H1 (cell line): ENCODE measurements around the gene TBX5. TPM values are rescaled to one million over a fixed set of nuclear protein-coding genes. Genes with fewer than 3 reads are reported as not detected.

Experiments used
- CTCF ChIA-PET: fragments of 300-600 bp; sonication (Branson Sonifier 250); formaldehyde crosslinking; loops from one replicate; lab custom pipeline; 2021; ENCODE audit not compliant: partially characterized antibody; lab: Charles Lee
- POLR2A ChIA-PET: fragments of 300-600 bp; sonication (Branson Sonifier 250); formaldehyde crosslinking; loops from one replicate; lab custom pipeline; 2021; ENCODE audit warnings: inconsistent platforms; ENCODE audit not compliant: partially characterized antibody; lab: Charles Lee
- DNase-seq, 2 experiments: peaks; one replicate each; pipeline versions ENCODE4 v3.0.0 to v3.0.0-alpha.2; 2010 to 2022; ENCODE audit warnings: low spot score in 2 of 2, low read depth in 1 of 2, mixed read lengths in 1 of 2
- FAIRE-seq: peaks from 2 replicates; lab custom pipeline; 2011; peaks lifted over from hg19 to GRCh38; lab: Jason Lieb, UNC
- H2AFZ ChIP-seq: 2 replicates; pipeline ENCODE4 v1.8.1; 2012; ENCODE audit warnings: low read length, inconsistent platforms
- H2AK5ac ChIP-seq: 2 replicates; pipeline ENCODE4 v1.6.1; 2013; ENCODE audit warnings: low read depth, low read length
- H2BK120ac ChIP-seq: replicated peaks from 2 replicates; pipeline ENCODE3; 2013; ENCODE audit warnings: low read depth, low read length, inconsistent platforms
- H2BK12ac ChIP-seq: 2 replicates; pipeline ENCODE4 v1.6.1; 2013; ENCODE audit warnings: low read depth, low read length
- H2BK15ac ChIP-seq: 2 replicates; pipeline ENCODE4 v1.6.1; 2013; ENCODE audit warnings: low read length
- H2BK20ac ChIP-seq: 2 replicates; pipeline ENCODE4 v1.6.1; 2013; ENCODE audit warnings: low read length
- H2BK5ac ChIP-seq: 2 replicates; pipeline ENCODE4 v1.6.1; 2013; ENCODE audit warnings: low read depth, low read length
- H3K14ac ChIP-seq: 2 replicates; pipeline ENCODE4 v1.6.1; 2013; ENCODE audit warnings: inconsistent platforms; ENCODE audit not compliant: insufficient read length
- H3K18ac ChIP-seq: 2 replicates; pipeline ENCODE4 v1.6.1; 2013; ENCODE audit warnings: low read length; ENCODE audit errors: extremely low read depth
- H3K23ac ChIP-seq: 2 replicates; pipeline ENCODE4 v1.6.1; 2013; ENCODE audit warnings: inconsistent platforms; ENCODE audit not compliant: insufficient read length
- H3K23me2 ChIP-seq: 2 replicates; pipeline ENCODE4 v1.6.1; 2013; ENCODE audit warnings: low read depth, low read length
- H3K27ac ChIP-seq: 2 replicates; pipeline ENCODE4 v1.6.1; 2011; ENCODE audit warnings: low read depth, low read length, inconsistent platforms
- H3K27me3 ChIP-seq, 4 experiments: replicated peaks in 1 of 4; 1 replicate in 1 of 4; 2 replicates in 3 of 4; pipeline versions ENCODE4 v1.6.1 to v1.8.1; 2011 to 2013; ENCODE audit warnings: low read length in 3 of 4, mild to moderate bottlenecking in 3 of 4, inconsistent platforms in 2 of 4, mixed read lengths in 2 of 4, moderate library complexity in 1 of 4; ENCODE audit not compliant: control insufficient read depth in 3 of 4, insufficient read depth in 3 of 4; ENCODE audit errors: extremely low read depth in 1 of 4
- H3K36me3 ChIP-seq, 4 experiments: 2 replicates each; pipeline versions ENCODE4 v1.6.1 to v1.8.1; 2011 to 2013; ENCODE audit warnings: mild to moderate bottlenecking in 4 of 4, low read length in 3 of 4, moderate library complexity in 2 of 4, control low read depth in 1 of 4, inconsistent platforms in 1 of 4; ENCODE audit not compliant: insufficient read depth in 4 of 4, control insufficient read depth in 2 of 4
- H3K4ac ChIP-seq: replicated peaks from 2 replicates; pipeline ENCODE3; 2013; ENCODE audit warnings: low read length, low read depth, mixed read lengths, inconsistent platforms; ENCODE audit not compliant: insufficient read length
- H3K4me1 ChIP-seq, 4 experiments: replicated peaks in 1 of 4; 1 replicate in 1 of 4; 2 replicates in 3 of 4; pipeline versions ENCODE4 v1.6.1 to v1.8.1; 2011 to 2013; ENCODE audit warnings: low read length in 3 of 4, inconsistent platforms in 2 of 4, mixed read lengths in 1 of 4; ENCODE audit not compliant: insufficient read depth in 4 of 4, control insufficient read depth in 3 of 4
- H3K4me2 ChIP-seq, 2 experiments: 2 replicates each; pipeline versions ENCODE4 v1.6.1 to v1.8.1; 2011 to 2013; ENCODE audit warnings: low read depth in 2 of 2, low read length in 2 of 2, control low read depth in 1 of 2, inconsistent platforms in 1 of 2, mild to moderate bottlenecking in 1 of 2; ENCODE audit not compliant: insufficient read depth in 1 of 2
- H3K4me3 ChIP-seq, 4 experiments: fragments of 200-600, 300-600 bp in 1 of 4; sonication (generic), shearing (Covaris generic), sonication (Bioruptor Twin) in 1 of 4; 2 replicates each; pipeline versions ENCODE4 v1.5.1 to v1.8.1; 2011 to 2016; ENCODE audit warnings: low read length in 4 of 4, low read depth in 3 of 4, control low read depth in 2 of 4, inconsistent platforms in 2 of 4, mild to moderate bottlenecking in 2 of 4, mixed read lengths in 1 of 4, moderate library complexity in 1 of 4; ENCODE audit not compliant: insufficient read depth in 2 of 4; ENCODE audit errors: extremely low read depth in 1 of 4
- H3K56ac ChIP-seq: replicated peaks from 2 replicates; pipeline ENCODE3; 2013; ENCODE audit warnings: low read depth, mild to moderate bottlenecking, mixed read lengths, low read length, inconsistent platforms; ENCODE audit not compliant: insufficient read length
- H3K79me1 ChIP-seq: 2 replicates; pipeline ENCODE4 v1.6.1; 2013; ENCODE audit warnings: low read depth, low read length, control low read depth
- H3K79me2 ChIP-seq, 2 experiments: 2 replicates each; pipeline versions ENCODE4 v1.6.1 to v1.8.1; 2012 to 2013; ENCODE audit warnings: low read length in 2 of 2, mild to moderate bottlenecking in 2 of 2, inconsistent platforms in 1 of 2; ENCODE audit not compliant: insufficient read depth in 2 of 2, control insufficient read depth in 1 of 2
- H3K9ac ChIP-seq, 4 experiments: replicated peaks in 1 of 4; 1 replicate in 1 of 4; 2 replicates in 3 of 4; pipeline versions ENCODE4 v1.6.1 to v1.8.1; 2011 to 2013; ENCODE audit warnings: low read depth in 3 of 4, low read length in 3 of 4, control low read depth in 2 of 4, mild to moderate bottlenecking in 2 of 4, moderate library complexity in 2 of 4, inconsistent platforms in 1 of 4; ENCODE audit errors: extremely low read depth in 1 of 4
- H3K9me3 ChIP-seq, 2 experiments: 2 replicates each; pipeline versions ENCODE4 v1.6.1 to v1.8.1; 2012 to 2013; ENCODE audit warnings: mild to moderate bottlenecking in 2 of 2, moderate library complexity in 2 of 2, control low read depth in 1 of 2, inconsistent platforms in 1 of 2, low read depth in 1 of 2, low read length in 1 of 2, mixed read lengths in 1 of 2; ENCODE audit not compliant: insufficient read depth in 2 of 2
- H4K20me1 ChIP-seq, 2 experiments: replicated peaks in 1 of 2; 2 replicates each; pipeline versions ENCODE3 to v1.8.1; 2011 to 2013; ENCODE audit warnings: inconsistent platforms in 2 of 2, low read length in 2 of 2, mild to moderate bottlenecking in 1 of 2; ENCODE audit not compliant: insufficient read depth in 2 of 2, control insufficient read depth in 1 of 2
- H4K5ac ChIP-seq: 2 replicates; pipeline ENCODE4 v1.6.1; 2013; ENCODE audit warnings: low read length, low read depth, mixed read lengths, inconsistent platforms; ENCODE audit not compliant: insufficient read length
- H4K8ac ChIP-seq: 2 replicates; pipeline ENCODE4 v1.8.0; 2013; ENCODE audit warnings: mild to moderate bottlenecking, moderate library complexity, low read length, inconsistent platforms; ENCODE audit not compliant: insufficient read depth; ENCODE audit errors: extremely low read depth
- H4K91ac ChIP-seq: replicated peaks from 2 replicates; pipeline ENCODE3; 2013; ENCODE audit warnings: low read length, mixed read lengths, inconsistent platforms; ENCODE audit not compliant: insufficient read length
- CHD1 ChIP-seq: IDR thresholded peaks from 2 replicates; pipeline ENCODE4 v1.6.1; 2012; ENCODE audit warnings: low read depth, low read length, improper control_type of control experiment
- RNF2 ChIP-seq: fragments of 200-900, 300-1000 bp; sonication (generic); IDR thresholded peaks from 2 replicates; pipeline ENCODE4 v1.7.1; 2016; ENCODE audit warnings: borderline replicate concordance, low read depth, mild to moderate bottlenecking, antibody characterized with exemption, low read length; ENCODE audit not compliant: poor library complexity, severe bottlenecking; ENCODE audit errors: missing control alignments
- SIN3A ChIP-seq, 2 experiments: IDR thresholded peaks in 1 of 2; conservative IDR thresholded peaks in 1 of 2; 2 replicates each; pipeline ENCODE4 v1.6.1; 2011 to 2012; ENCODE audit warnings: low read length in 2 of 2, improper control_type of control experiment in 1 of 2, low read depth in 1 of 2, mild to moderate bottlenecking in 1 of 2
- SIRT6 ChIP-seq: IDR thresholded peaks from one replicate; pipeline ENCODE4 v1.7.1; 2012; ENCODE audit warnings: low read length, inconsistent platforms
- ZNF274 ChIP-seq: IDR thresholded peaks from 2 replicates; pipeline ENCODE4 v1.7.0; 2012; ENCODE audit warnings: low read length, borderline replicate concordance; ENCODE audit errors: extremely low read depth
- WGBS, 2 experiments: shearing (Covaris generic) in 1 of 2; methylation state at CpG; one replicate each; pipeline versions ENCODE4 v1.1.6 to v1.1.7; 2013 to 2015; ENCODE audit warnings: low lambda C conversion rate in 2 of 2, mixed read lengths in 2 of 2, inconsistent platforms in 1 of 2, low coverage in 1 of 2, missing lambda C conversion rate in 1 of 2; ENCODE audit not compliant: insufficient replicate concordance in 2 of 2, insufficient coverage in 1 of 2, insufficient read length in 1 of 2; ENCODE audit errors: extremely low coverage in 1 of 2, missing lambda C conversion rate in 1 of 2; 5-methylcytosine and 5-hydroxymethylcytosine counted together
- polyA plus RNA-seq, 7 experiments: library from polyadenylated mRNA; depleted of rRNA in 3 of 7; stranded (reverse) in 5 of 7; unstranded in 2 of 7; fragments of >200 nt in 5 of 7; fragments of 200-250 nt in 2 of 7; gene quantifications; 1 replicate in 5 of 7; 2 replicates in 1 of 7; 4 replicates in 1 of 7; pipeline versions ENCODE4 v1.2.1 to v1.2.3, GENCODE V29; 2011 to 2013; ENCODE audit warnings: missing spikeins in 2 of 7, mixed read lengths in 2 of 7
- total RNA-seq: library from RNA; stranded (reverse); fragmentation: NEBNext Ultra II Directional; extraction: Animal tissue kit (Norgen Biotek cat#: 25700); gene quantifications from 2 replicates; pipeline ENCODE4 v1.2.1, GENCODE V29; 2021

The TBX5 gene
- total and polyA plus RNA-seq, 2 of the 8 experiments (the other 6 are each of a cell fraction or from before 2014, with no cell fraction given) = 0.05 TPM; not detected in 1

DNA sequence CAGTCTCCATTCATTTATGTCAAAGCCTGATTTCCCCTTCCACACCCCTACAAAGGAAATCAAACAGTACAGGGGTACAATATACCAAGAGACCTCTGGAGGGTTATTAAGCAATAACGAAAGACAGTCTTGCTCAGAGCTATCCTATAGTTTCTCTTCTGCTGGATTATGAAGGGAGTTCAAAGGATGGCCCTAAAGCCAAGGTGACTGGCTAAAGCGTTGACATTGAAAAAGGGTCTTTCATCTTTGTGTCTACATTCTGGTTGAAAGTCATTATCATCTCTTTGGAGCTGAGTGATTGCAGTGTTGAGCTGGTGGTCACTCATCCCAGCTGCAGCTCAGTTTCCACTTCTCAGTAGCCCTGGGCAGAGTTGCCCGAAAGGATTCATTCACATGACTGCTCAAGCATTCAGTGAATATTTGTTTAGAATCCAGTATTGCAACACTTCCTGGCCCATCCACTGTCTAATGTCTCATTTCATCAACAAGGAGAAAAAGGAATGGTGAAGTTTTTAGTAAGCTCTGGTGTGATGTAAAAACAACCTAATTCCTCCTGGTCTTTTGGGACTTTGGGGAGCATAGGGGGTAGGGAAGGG is 19.2 kb upstream of the TBX5 start:
- DNase-seq (no peak), FAIRE-seq (no peak)
- H4K20me1 ChIP-seq = no peaks in the 10 kb centered on the region
- H2BK15ac ChIP-seq = no peak overlapping the region
- no peak overlapping the region for H2BK12ac ChIP-seq
- H2AFZ ChIP-seq = no peak overlapping the region
- no peak overlapping the region for H3K4me3 ChIP-seq
- H3K27me3 ChIP-seq = peaks cover 0 to 8% (median 4%) of the 10 kb centered on the region in 4 experiments; a peak in 5 of 7 replicates
- H4K91ac ChIP-seq = no peak overlapping the region
- no peak overlapping the region for H2BK5ac ChIP-seq
- no peaks in the 10 kb centered on the region for H3K23me2 ChIP-seq
- H3K56ac ChIP-seq = no peak overlapping the region
- no peaks in the 10 kb centered on the region for H3K4me1 ChIP-seq
- H3K14ac ChIP-seq = no peak overlapping the region
- H3K27ac ChIP-seq = no peak overlapping the region
- H3K9me3 ChIP-seq = no peaks in the 10 kb centered on the region
- H2BK20ac ChIP-seq = no peak overlapping the region
- H2AK5ac ChIP-seq = no peak overlapping the region
- H2BK120ac ChIP-seq = no peak overlapping the region
- CTCF ChIA-PET = interaction anchor here (0.9 to 1.5 kb wide), 8 partner anchors 9 to 444 kb away, joined by 3 to 5 read pairs (median 3); no protein-coding TSS in a partner anchor
- POLR2A ChIA-PET = interaction anchor here (1.8 kb wide), 1 partner anchor 13 kb away, joined by 3 read pairs; no protein-coding TSS in a partner anchor
- no peak overlapping the region for H3K9ac ChIP-seq
- H3K23ac ChIP-seq = no peak overlapping the region
- no peak overlapping the region for H4K8ac ChIP-seq
- H4K5ac ChIP-seq = no peak overlapping the region
- H3K79me1 ChIP-seq = no peaks in the 10 kb centered on the region
- WGBS, 2 experiments = 90% methylated on average over 3 of the region's 3 CpGs; no CpG with 5 or more reads in 1 of the 2 experiments
- no peaks in the 10 kb centered on the region for H3K79me2 ChIP-seq
- H3K18ac ChIP-seq = no peak overlapping the region
- TF ChIP-seq CHD1 (no peak), RNF2 (no peak), SIN3A (conservative IDR thresholded peaks at IDR 0.05 in 1 of 2, IDR thresholded peaks at IDR 0.05 in 1 of 2; ENCODE audit: low read depth in 1 of 2, low read length in 2 of 2) (no peak), ZNF274 (no peak), SIRT6 (no peak)
- no peak overlapping the region for H3K4me2 ChIP-seq
- no peaks in the 10 kb centered on the region for H3K36me3 ChIP-seq
- no peak overlapping the region for H3K4ac ChIP-seq
